ENCODE results near the gene SDC3. TPM values are rescaled to one million over a fixed set of nuclear protein-coding genes. Genes with fewer than 3 reads are reported as not detected.

The SDC3 gene
- total and polyA plus RNA-seq, 8 donors: 29.8 to 65.2 (median 46.0) TPM

DNA sequence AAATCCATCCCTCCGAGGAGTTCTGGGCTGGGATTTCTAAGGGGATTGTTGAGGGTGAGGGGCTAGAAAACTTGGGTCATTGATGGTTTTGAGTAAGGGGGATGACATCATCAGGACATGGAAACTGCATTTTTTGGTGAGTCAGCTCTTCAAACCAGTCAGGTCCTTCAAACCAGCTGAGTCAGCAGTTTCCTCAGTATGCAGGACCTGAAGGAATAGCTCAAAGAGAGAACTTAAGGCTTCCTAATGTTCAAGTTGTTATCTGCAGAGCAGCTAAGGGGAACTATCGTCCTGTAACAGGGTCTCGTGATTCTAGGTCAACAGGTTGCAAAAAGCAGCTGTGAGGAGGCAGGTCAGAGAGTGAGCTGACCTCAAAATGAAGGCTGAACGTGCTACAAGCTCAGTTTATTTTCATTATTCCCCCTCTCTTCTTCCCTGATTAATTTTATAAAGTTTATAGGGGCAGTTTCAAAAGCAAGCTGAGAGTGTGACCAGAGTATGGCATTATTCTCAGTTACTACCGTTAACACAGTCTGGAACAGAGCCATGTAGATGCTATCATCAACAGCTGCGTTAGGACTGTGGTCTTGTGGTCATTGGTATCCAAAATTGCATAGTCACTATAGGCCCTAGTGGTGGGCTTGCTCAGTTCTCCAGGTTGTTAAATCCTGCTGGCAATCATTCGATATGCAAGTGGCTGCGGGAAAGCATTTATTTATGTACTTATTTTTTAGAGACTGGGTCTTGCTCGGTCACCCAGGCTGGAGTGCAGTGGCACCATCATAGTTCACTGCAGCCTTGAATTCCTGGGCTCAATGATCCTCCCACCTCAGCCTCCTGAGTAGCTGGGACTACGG, 10.7 kb upstream of the SDC3 start:
- Histone ChIP-seq H3K9me3 (no peaks in the 10 kb centered on the region), H3K4me3 (no peak overlapping the region), H3K36me3 (no peaks in the 10 kb centered on the region), H3K4me1 (peaks cover 0 to 19% of the 10 kb centered on the region in 2 donors), H3K27me3 (no peaks in the 10 kb centered on the region), H3K27ac (no peak overlapping the region)
- peak in 2 of 4 donors; percentile 2 to 30 for DNase-seq
- peak; percentile 67 for ATAC-seq
- intact Hi-C loops (cut with DNase I): loop anchor here in 1 of 2 donors (10.0 kb wide), 1 partner anchor 114 kb away; no protein-coding TSS in a partner anchor
- TF ChIP-seq CTCF (IDR thresholded peaks at IDR 0.05): no peak

DNA sequence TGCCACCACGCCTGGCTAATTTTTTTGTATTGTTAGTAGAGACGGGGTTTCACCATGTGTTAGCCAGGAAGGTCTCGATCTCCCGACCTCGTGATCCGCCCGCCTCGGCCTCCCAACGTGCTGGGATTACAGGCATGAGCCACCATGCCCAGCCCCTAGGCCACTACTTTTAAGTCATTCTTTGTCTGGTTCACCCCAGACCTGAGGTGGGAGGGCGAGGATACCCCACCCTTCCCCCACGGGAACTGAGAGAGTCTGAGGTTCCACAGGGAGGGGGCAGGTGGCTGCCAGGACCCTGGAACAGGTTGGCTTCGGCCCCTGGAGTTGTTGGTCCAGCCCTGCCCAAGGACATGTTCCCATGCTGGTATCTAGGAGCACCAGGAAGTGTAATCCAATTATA, 7.7 kb upstream of the SDC3 start:
- Histone ChIP-seq H3K27me3 (peaks cover 0 to under 1% of the 10 kb centered on the region in 2 donors), H3K4me1 (peaks cover 0 to 41% of the 10 kb centered on the region in 2 donors), H3K4me3 (no peak overlapping the region), H3K9me3 (no peaks in the 10 kb centered on the region), H3K27ac (no peak overlapping the region), H3K36me3 (no peaks in the 10 kb centered on the region)
- no peak for TF ChIP-seq CTCF (IDR thresholded peaks at IDR 0.05)
- DNase-seq (peak in 1 of 4 donors; percentile 36), ATAC-seq (no peak)
- intact Hi-C loops (cut with DNase I): loop anchor here in 1 of 2 donors (10.0 kb wide), 1 partner anchor 111 kb away; no protein-coding TSS in a partner anchor

- no peak for TF ChIP-seq CTCF (IDR thresholded peaks at IDR 0.05)
- Histone ChIP-seq H3K4me1 (peaks cover 3 to 48% of the 10 kb centered on the region in 2 donors), H3K36me3 (no peaks in the 10 kb centered on the region), H3K9me3 (no peaks in the 10 kb centered on the region), H3K4me3 (no peak overlapping the region), H3K27me3 (peaks cover 0 to 7% of the 10 kb centered on the region in 2 donors), H3K27ac (no peak overlapping the region)
- ATAC-seq (no peak), DNase-seq (peak in 1 of 4 donors; percentile 47)
- intact Hi-C loops (cut with DNase I): loop anchor here in 1 of 2 donors (10.0 kb wide), 1 partner anchor 111 kb away; no protein-coding TSS in a partner anchor
Measured at GRCh38 chr1:30915491-30916230, 7.1 kb upstream of the SDC3 start.

GRCh38 chr1:30914931-30915330, 6.4 kb upstream of the SDC3 start:
- H3K4me1 ChIP-seq: peaks cover 3 to 50% of the 10 kb centered on the region in 2 donors
- H3K27ac ChIP-seq: no peak overlapping the region
- no peaks in the 10 kb centered on the region for H3K36me3 ChIP-seq
- intact Hi-C loops (cut with DNase I): loop anchor here (5.0 to 10.0 kb wide), 3 partner anchors 110 to 133 kb away; no protein-coding TSS in a partner anchor
- peaks cover 0 to 14% of the 10 kb centered on the region in 2 donors for H3K27me3 ChIP-seq
- no peaks in the 10 kb centered on the region for H3K9me3 ChIP-seq
- no peak for TF ChIP-seq CTCF (IDR thresholded peaks at IDR 0.05)
- ATAC-seq: no peak
- peak in 1 of 4 donors; percentile 14 for DNase-seq
- no peak overlapping the region for H3K4me3 ChIP-seq

DNA sequence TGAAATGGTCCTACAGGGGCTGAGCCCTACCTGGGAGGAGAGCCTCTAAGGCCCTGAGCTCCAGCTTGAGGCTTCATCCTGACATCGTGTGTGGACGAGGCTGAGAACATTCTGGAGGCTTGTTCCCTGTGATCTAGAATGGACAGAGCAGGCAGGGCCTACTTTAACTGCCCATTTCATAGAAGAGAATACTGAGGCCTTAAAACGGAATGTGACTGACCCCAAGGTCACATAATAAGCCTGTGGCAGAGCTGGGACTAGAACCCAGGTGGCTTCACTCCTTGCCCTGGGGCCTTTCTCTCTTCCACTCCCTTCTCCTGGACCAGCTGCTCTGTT, 6.0 kb upstream of the SDC3 start:
- ATAC-seq: no peak
- no peak for DNase-seq
- no peaks in the 10 kb centered on the region for H3K36me3 ChIP-seq
- H3K27ac ChIP-seq: no peak overlapping the region
- no peak overlapping the region for H3K4me3 ChIP-seq
- H3K9me3 ChIP-seq: no peaks in the 10 kb centered on the region
- TF ChIP-seq CTCF (IDR thresholded peaks at IDR 0.05): no peak
- intact Hi-C loops (cut with DNase I): loop anchor here (5.0 to 10.0 kb wide), 3 partner anchors 110 to 132 kb away; no protein-coding TSS in a partner anchor
- peaks cover 0 to 18% of the 10 kb centered on the region in 2 donors for H3K27me3 ChIP-seq
- peaks cover 3 to 51% of the 10 kb centered on the region in 2 donors for H3K4me1 ChIP-seq
